IMR-90 (cell line): ENCODE data around the gene PDE12. TPM values are rescaled to one million over a fixed set of nuclear protein-coding genes. Genes with fewer than 3 reads are reported as not detected.

Source experiments
- CEBPB ChIP-seq: IDR thresholded peaks from 2 replicates; pipeline ENCODE4 v1.6.1; 2012; ENCODE audit warnings: low read depth, low read length, improper control_type of control experiment
- CHD1 ChIP-seq: IDR thresholded peaks from 2 replicates; pipeline ENCODE4 v1.6.1; 2012; ENCODE audit warnings: low read depth, low read length, improper control_type of control experiment
- MXI1 ChIP-seq: IDR thresholded peaks from 2 replicates; pipeline ENCODE4 v1.6.1; 2012; ENCODE audit warnings: low read depth, mild to moderate bottlenecking, low read length, moderate library complexity, borderline replicate concordance
- RCOR1 ChIP-seq: IDR thresholded peaks from 2 replicates; pipeline ENCODE4 v1.6.1; 2012; ENCODE audit warnings: mild to moderate bottlenecking, low read length, improper control_type of control experiment; ENCODE audit not compliant: insufficient replicate concordance
- USF2 ChIP-seq: fragments of 150-350 bp; IDR thresholded peaks from 2 replicates; pipeline ENCODE4 v1.6.1; 2017; ENCODE audit warnings: mild to moderate bottlenecking, antibody characterized with exemption, low read length, low read depth
- polyA plus RNA-seq, 3 experiments: library from polyadenylated mRNA; depleted of rRNA; stranded (reverse); fragments of >200 nt; gene quantifications; 2 replicates each; pipeline ENCODE4 v1.2.3, GENCODE V29; 2012; ENCODE audit warnings: low replicate concordance in 1 of 3
- total RNA-seq: library from RNA; depleted of rRNA; stranded (reverse); fragments of >200 nt; gene quantifications from 2 replicates; pipeline ENCODE4 v1.2.3, GENCODE V29; 2012
- TF ChIP-seq, protein P1 (sequence below): conservative IDR thresholded peaks from 2 replicates; pipeline ENCODE4 v1.5.1; 2012; ENCODE audit warnings: mild to moderate bottlenecking, low read depth, low read length, improper control_type of control experiment

Gene PDE12
- total and polyA plus RNA-seq, 2 of the 4 experiments (the other 2 are of a cell fraction), result 9.5 to 16.8 TPM

DNA sequence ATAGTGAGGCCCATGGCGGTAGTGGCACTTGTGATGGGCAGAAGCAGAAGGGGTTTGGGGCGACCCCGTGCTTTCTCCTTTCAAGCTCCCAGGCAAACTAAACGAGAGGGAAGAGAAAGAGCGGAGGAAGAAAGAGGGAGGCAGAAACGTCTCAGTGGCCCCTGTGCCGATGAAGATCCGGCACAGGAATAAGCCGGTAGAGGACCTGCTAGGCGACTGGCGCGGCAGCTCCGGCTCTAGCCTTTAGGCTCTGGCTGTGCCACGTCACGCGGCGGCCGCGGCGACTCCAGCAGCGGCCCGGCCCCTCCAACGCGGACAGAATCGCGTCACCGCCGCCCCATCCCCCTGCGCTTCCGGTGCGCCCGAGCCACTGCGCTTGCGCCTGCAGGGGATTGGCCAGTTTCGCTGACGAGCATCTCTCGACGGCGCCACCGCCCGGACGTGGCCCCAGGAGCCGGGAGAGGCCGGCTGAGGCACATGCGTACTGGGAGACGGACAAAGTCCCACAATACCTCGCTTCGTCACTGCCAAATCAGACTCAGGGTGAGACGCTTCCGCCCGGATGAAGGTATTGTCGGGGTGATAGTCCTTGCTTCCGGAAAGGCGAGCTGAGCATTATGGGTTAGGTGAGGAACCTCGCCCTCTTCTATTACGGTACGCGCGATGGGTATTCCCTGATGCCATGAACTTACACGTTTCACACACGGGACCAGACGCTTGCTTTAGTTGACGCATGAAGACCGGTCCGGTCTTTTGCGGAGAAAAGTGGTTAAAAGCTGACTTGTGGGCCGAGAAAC, 41.3 kb downstream of the PDE12 start, which contains the start of gene ARF4 (continued):
- TF ChIP-seq, protein P1, sequence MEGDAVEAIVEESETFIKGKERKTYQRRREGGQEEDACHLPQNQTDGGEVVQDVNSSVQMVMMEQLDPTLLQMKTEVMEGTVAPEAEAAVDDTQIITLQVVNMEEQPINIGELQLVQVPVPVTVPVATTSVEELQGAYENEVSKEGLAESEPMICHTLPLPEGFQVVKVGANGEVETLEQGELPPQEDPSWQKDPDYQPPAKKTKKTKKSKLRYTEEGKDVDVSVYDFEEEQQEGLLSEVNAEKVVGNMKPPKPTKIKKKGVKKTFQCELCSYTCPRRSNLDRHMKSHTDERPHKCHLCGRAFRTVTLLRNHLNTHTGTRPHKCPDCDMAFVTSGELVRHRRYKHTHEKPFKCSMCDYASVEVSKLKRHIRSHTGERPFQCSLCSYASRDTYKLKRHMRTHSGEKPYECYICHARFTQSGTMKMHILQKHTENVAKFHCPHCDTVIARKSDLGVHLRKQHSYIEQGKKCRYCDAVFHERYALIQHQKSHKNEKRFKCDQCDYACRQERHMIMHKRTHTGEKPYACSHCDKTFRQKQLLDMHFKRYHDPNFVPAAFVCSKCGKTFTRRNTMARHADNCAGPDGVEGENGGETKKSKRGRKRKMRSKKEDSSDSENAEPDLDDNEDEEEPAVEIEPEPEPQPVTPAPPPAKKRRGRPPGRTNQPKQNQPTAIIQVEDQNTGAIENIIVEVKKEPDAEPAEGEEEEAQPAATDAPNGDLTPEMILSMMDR, result peak; percentile 44
- TF ChIP-seq RCOR1 (no peak), MXI1 (no peak), CHD1 (0 out of 2 replicates have a peak, but pooled peaks have one; percentile 96), CEBPB (no peak), USF2 (peak; percentile 42; the same call in 1 of the 2 replicates)
